GM12878 (cell line): ENCODE measurements around the gene FOS. TPM values are rescaled to one million over a fixed set of nuclear protein-coding genes. Genes with fewer than 3 reads are reported as not detected.

Experiments used
- ATAC-seq: fragments of 200-7000 bp; cut with Tn5 transposase; 3 replicates; pipeline ENCODE4 v1.9.1; 2020; ENCODE audit warnings: mild to moderate bottlenecking, moderate library complexity
- BruUV-seq: library from RNA; stranded (reverse); fragments of 400-500 nt; replicated peaks from 2 replicates; lab custom pipeline; 2021; lab: Mats Ljungman, UMichigan
- CTCF ChIA-PET: fragments of 300-600 bp; sonication (Branson Sonifier 250); formaldehyde crosslinking; extraction: SDS; loops from one replicate; lab custom pipeline; 2021; ENCODE audit warnings: inconsistent platforms; lab: Yijun Ruan, JAX
- POLR2A ChIA-PET: fragments of 350-600 bp; formaldehyde crosslinking; extraction: SDS; loops from one replicate; lab custom pipeline; 2021; ENCODE audit warnings: inconsistent platforms; lab: Charles Lee
- RAD21 ChIA-PET: fragments of 300-600 bp; sonication (Branson Sonifier 250); formaldehyde crosslinking; loops from one replicate; lab custom pipeline; 2023; ENCODE audit warnings: antibody characterized with exemption; ENCODE audit not compliant: unreplicated experiment; lab: Charles Lee
- SMC1A ChIA-PET: fragments of 300-600 bp; sonication (Branson Sonifier 250); formaldehyde crosslinking; loops from one replicate; lab custom pipeline; 2023; ENCODE audit not compliant: unreplicated experiment, uncharacterized antibody; lab: Charles Lee
- DNase-seq: peaks from one replicate; pipeline ENCODE4 v3.0.0-alpha.2; 2011; ENCODE audit warnings: low read depth, low spot score
- FAIRE-seq: peaks from 3 replicates; lab custom pipeline; 2011; peaks lifted over from hg19 to GRCh38; lab: Jason Lieb, UNC
- H2AFZ ChIP-seq: 2 replicates; pipeline ENCODE4 v1.6.0; 2011; ENCODE audit warnings: low read depth, low read length, control low read depth; ENCODE audit not compliant: control insufficient read depth
- H3K27ac ChIP-seq: 2 replicates; pipeline ENCODE4 v1.5.1; 2011; ENCODE audit warnings: control low read depth; ENCODE audit not compliant: control insufficient read depth, insufficient read depth
- H3K27me3 ChIP-seq, 2 experiments: replicated peaks in 1 of 2; 2 replicates each; pipeline versions ENCODE4 v1.6.0 to v1.6.1; 2011; ENCODE audit warnings: low read length in 1 of 2; ENCODE audit not compliant: control insufficient read depth in 2 of 2, insufficient read depth in 2 of 2
- H3K36me3 ChIP-seq, 2 experiments: 2 replicates each; pipeline ENCODE4 v1.5.1; 2011; ENCODE audit warnings: low read length in 1 of 2; ENCODE audit not compliant: control insufficient read depth in 2 of 2, insufficient read depth in 2 of 2
- H3K4me1 ChIP-seq: 2 replicates; pipeline ENCODE4 v1.6.1; 2011; ENCODE audit warnings: mild to moderate bottlenecking, low read length, moderate library complexity, mixed read lengths; ENCODE audit not compliant: control insufficient read depth, insufficient read depth
- H3K4me2 ChIP-seq: 2 replicates; pipeline ENCODE4 v1.6.0; 2011; ENCODE audit warnings: control low read depth; ENCODE audit not compliant: control insufficient read depth, insufficient read depth
- H3K4me3 ChIP-seq: fragments of 200-600 bp; sonication (generic); 2 replicates; pipeline ENCODE4 v1.5.1; 2016
- H3K79me2 ChIP-seq: 2 replicates; pipeline ENCODE4 v1.6.0; 2011; ENCODE audit warnings: low read length; ENCODE audit not compliant: control insufficient read depth, insufficient read depth
- H3K9ac ChIP-seq: 2 replicates; pipeline ENCODE4 v1.8.0; 2011; ENCODE audit warnings: low read length, control low read depth, mixed read lengths; ENCODE audit not compliant: control insufficient read depth, insufficient read depth
- H3K9me3 ChIP-seq: replicated peaks from 3 replicates; pipeline ENCODE4 v1.5.1; 2011; ENCODE audit warnings: mild to moderate bottlenecking, low read length; ENCODE audit not compliant: control insufficient read depth, insufficient read depth
- H4K20me1 ChIP-seq: 2 replicates; pipeline ENCODE4 v1.6.0; 2011; ENCODE audit not compliant: control insufficient read depth, insufficient read depth
- BHLHE40 ChIP-seq, 2 experiments: fragments of 450-650 bp in 1 of 2; IDR thresholded peaks; 2 replicates each; pipeline ENCODE4 v1.6.1; 2011 to 2017; ENCODE audit warnings: low read depth in 2 of 2, borderline replicate concordance in 1 of 2, improper control_type of control experiment in 1 of 2, low read length in 1 of 2, mild to moderate bottlenecking in 1 of 2
- E2F8 ChIP-seq: fragments of 450-650 bp; IDR thresholded peaks from 2 replicates; pipeline ENCODE4 v1.6.1; 2018; ENCODE audit warnings: mild to moderate bottlenecking, low read depth, moderate library complexity; ENCODE audit not compliant: partially characterized antibody
- FOXM1 ChIP-seq: IDR thresholded peaks from 2 replicates; pipeline ENCODE4 v1.6.1; 2012; ENCODE audit warnings: low read depth, mild to moderate bottlenecking, inconsistent platforms, low read length, moderate library complexity
- HDAC6 ChIP-seq: fragments of 200-600 bp; sonication (generic); IDR thresholded peaks from one replicate; pipeline ENCODE4 v1.8.0; 2017; ENCODE audit warnings: antibody characterized with exemption; ENCODE audit not compliant: unreplicated experiment
- MTA2 ChIP-seq: fragments of 450-650 bp; IDR thresholded peaks from 2 replicates; pipeline ENCODE4 v1.6.1; 2016; ENCODE audit warnings: low read depth, mild to moderate bottlenecking, moderate library complexity
- PKNOX1 ChIP-seq: fragments of 450-650 bp; IDR thresholded peaks from 2 replicates; pipeline ENCODE4 v1.6.1; 2016; ENCODE audit warnings: mild to moderate bottlenecking
- RB1 ChIP-seq: fragments of 450-650 bp; formaldehyde crosslinking; IDR thresholded peaks from 2 replicates; pipeline ENCODE4 v1.6.1; 2017; ENCODE audit warnings: mild to moderate bottlenecking, borderline replicate concordance
- TARDBP ChIP-seq: IDR thresholded peaks from 2 replicates; pipeline ENCODE4 v1.6.1; 2016; ENCODE audit warnings: borderline replicate concordance
- TBL1XR1 ChIP-seq: IDR thresholded peaks from 2 replicates; pipeline ENCODE4 v1.6.1; 2012; ENCODE audit warnings: low read depth, low read length, improper control_type of control experiment
- WGBS: methylation state at CpG from one replicate; pipeline ENCODE4 v1.1.6; 2016; ENCODE audit warnings: low lambda C conversion rate; ENCODE audit not compliant: insufficient replicate concordance, insufficient coverage; ENCODE audit errors: missing lambda C conversion rate; 5-methylcytosine and 5-hydroxymethylcytosine counted together
- in situ Hi-C: fragments of 300-500 bp; cut with MboI; formaldehyde crosslinking; loops from 9 replicates; pipeline ENCODE4 v1.14.3; 2018; ENCODE audit warnings: mixed read lengths
- intact Hi-C: fragments of 100-400 bp; cut with micrococcal nuclease; formaldehyde crosslinking; loops from one replicate; pipeline ENCODE4 v1.14.2; 2022; ENCODE audit not compliant: unreplicated experiment
- polyA plus RNA-seq, 11 experiments: library from polyadenylated mRNA; depleted of rRNA in 4 of 11; unstranded in 6 of 11; stranded (reverse) in 5 of 11; fragments of >200 nt; fragmentation: Nextera tagmentation in 4 of 11; fragmentation: Illumina TruSeq in 1 of 11; extraction: Ambion mirVana in 4 of 11; extraction: Trizol in 1 of 11; gene quantifications; 1 replicate in 1 of 11; 2 replicates in 10 of 11; pipeline versions ENCODE4 v1.2.1 to v1.2.3, GENCODE V29; 2011 to 2016; ENCODE audit warnings: inconsistent platforms in 2 of 11, missing spikeins in 2 of 11, low read depth in 1 of 11
- total RNA-seq, 4 experiments: library from RNA; depleted of rRNA in 3 of 4; stranded (reverse); fragments of >200 nt in 3 of 4; fragmentation: Illumina TruSeq in 1 of 4; extraction: Trizol in 1 of 4; gene quantifications; 2 replicates each; pipeline versions ENCODE4 v1.2.1 to v1.2.3, GENCODE V29; 2013 to 2021

FOS gene
- total and polyA plus RNA-seq, 10 of the 15 experiments (the other 5 are each of a cell fraction or from before 2014, with no cell fraction given): 0.02 to 0.95 (median 0.38) TPM

DNA sequence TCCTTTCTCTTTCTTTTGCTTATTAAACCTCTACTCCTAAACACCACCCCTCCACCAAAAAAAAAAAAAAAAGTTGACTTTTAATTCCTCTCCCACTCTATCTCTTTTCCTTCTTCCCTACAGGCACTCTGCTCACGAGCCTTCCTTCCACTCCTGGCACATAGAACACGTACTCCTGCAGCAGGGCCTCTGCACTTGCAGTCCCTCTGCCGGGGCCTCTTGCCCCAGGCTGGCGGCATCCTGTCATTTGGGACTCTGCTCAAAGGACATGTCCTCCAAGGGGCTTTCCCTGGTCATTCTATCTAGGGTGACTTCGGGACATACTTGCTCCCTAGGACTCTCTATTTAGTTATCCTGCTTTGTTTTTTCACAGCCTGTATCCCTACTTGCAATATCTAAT, 7.7 kb downstream of the FOS start:
- intact Hi-C loops: no loop called here
- RAD21 ChIA-PET: interaction anchor here (0.9 kb wide), 1 partner anchor 18 kb away, joined by 4 read pairs; no protein-coding TSS in a partner anchor

More for the DNA sequence above, 7.7 kb downstream of the FOS start:
- Histone ChIP-seq H3K79me2 (no peaks in the 10 kb centered on the region), H3K4me3 (no peak overlapping the region), H3K27me3 (peaks cover 0 to under 1% of the 10 kb centered on the region in 2 experiments), H3K4me2 (no peak overlapping the region), H2AFZ (no peak overlapping the region), H3K9me3 (no peaks in the 10 kb centered on the region), H3K9ac (no peak overlapping the region), H3K27ac (no peak overlapping the region), H4K20me1 (no peaks in the 10 kb centered on the region), H3K36me3 (no peaks in the 10 kb centered on the region), H3K4me1 (no peaks in the 10 kb centered on the region)
- ATAC-seq (no peak), FAIRE-seq (no peak), DNase-seq (no peak)
- BruUV-seq: no TSS peak
- ChIA-PET SMC1A (no interaction called here), CTCF (interaction anchor here (1.5 kb wide), 1 partner anchor 19 kb away, joined by 3 read pairs; no protein-coding TSS in a partner anchor), POLR2A (no interaction called here)
- WGBS: 30% methylated on average over 5 of the region's 5 CpGs
- in situ Hi-C loops: no loop called here
- TF ChIP-seq PKNOX1: no peak
- no peak for TF ChIP-seq RB1
- no peak for TF ChIP-seq TARDBP
- TF ChIP-seq TBL1XR1: no peak
- no peak for TF ChIP-seq FOXM1
- no peak for TF ChIP-seq BHLHE40 (IDR thresholded peaks at IDR 0.05; ENCODE audit: borderline replicate concordance in 1 of 2, low read depth in 2 of 2, low read length in 1 of 2)
- TF ChIP-seq MTA2: no peak
- TF ChIP-seq E2F8: no peak
- no peak for TF ChIP-seq HDAC6
